Activated T-helper 2 cell treated with anti-CD3 and anti-CD28 coated beads, Interferon-gamma antibody, Interleukin-2, Interleukin-4, amounts not matched to agents 10 μg/mL and 5 μg/mL and 100 μg/mL, durations not matched to agents 14 hours and 24 hours and 36 hours (primary cell): ENCODE measurements around the gene MCF2L. TPM values are rescaled to one million over a fixed set of nuclear protein-coding genes. Genes with fewer than 3 reads are reported as not detected.
"Not testable (repeated sequence)": the region's sequence is repeated elsewhere in the genome, so short reads cannot be mapped to it uniquely, and the experiment has no call there.

Experiments used
- DNase-seq: peaks from one replicate; pipeline ENCODE4 v3.0.0; 2021; ENCODE audit warnings: low spot score
- H3K27ac Mint-ChIP-seq: one replicate; pipeline ENCODE4 v1.8.0; 2021; ENCODE audit warnings: mixed read lengths
- H3K27me3 Mint-ChIP-seq: one replicate; pipeline ENCODE4 v1.8.0; 2021; ENCODE audit warnings: low read depth, mixed read lengths
- H3K36me3 Mint-ChIP-seq: one replicate; pipeline ENCODE4 v1.8.0; 2021; ENCODE audit warnings: low read depth, mixed read lengths
- H3K4me1 Mint-ChIP-seq: one replicate; pipeline ENCODE4 v1.8.0; 2021; ENCODE audit warnings: low read depth, mixed read lengths
- H3K4me3 Mint-ChIP-seq: one replicate; pipeline ENCODE4 v1.8.0; 2021; ENCODE audit warnings: low read depth, mild to moderate bottlenecking, moderate library complexity, mixed read lengths
- H3K9me3 Mint-ChIP-seq: one replicate; pipeline ENCODE4 v1.8.0; 2021; ENCODE audit warnings: mixed read lengths
- intact Hi-C: fragments of 100-400 bp; cut with micrococcal nuclease; formaldehyde crosslinking; loops from one replicate; pipeline ENCODE4 v1.15.1; 2023
- total RNA-seq: library from RNA; stranded (reverse); gene quantifications from 2 replicates; pipeline ENCODE4 v1.2.3, GENCODE V29; 2022

MCF2L gene
- total RNA-seq, 1 donor from 2014 or later: 0.23 TPM

DNA sequence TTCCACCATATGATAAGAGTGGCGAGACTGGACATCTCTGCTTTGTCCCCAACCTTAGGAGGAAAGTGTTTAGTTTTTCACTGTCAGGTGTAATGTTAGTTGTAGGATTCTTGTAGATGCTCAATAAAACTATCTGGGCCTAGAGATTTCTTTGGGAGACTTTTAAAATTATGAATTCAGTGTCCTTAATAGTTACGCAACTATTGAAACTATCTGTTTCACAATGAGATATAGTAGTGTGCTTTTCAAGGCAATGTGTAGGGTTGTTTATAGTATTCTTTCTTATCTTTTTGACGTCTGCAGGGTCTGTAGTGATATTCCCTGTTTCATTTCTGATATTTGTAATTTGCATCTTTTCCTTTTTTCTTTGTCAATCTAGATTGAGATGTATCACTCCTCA lies 103.4 kb downstream of the MCF2L start:
- DNase-seq: no peak
- intact Hi-C loops: no loop called here
- Mint-ChIP-seq H3K9me3 (no peaks in the 10 kb centered on the region), H3K4me1 (no peaks in the 10 kb centered on the region), H3K27ac (no peak overlapping the region), H3K36me3 (no peaks in the 10 kb centered on the region), H3K27me3 (no peaks in the 10 kb centered on the region), H3K4me3 (no peak overlapping the region)

DNA sequence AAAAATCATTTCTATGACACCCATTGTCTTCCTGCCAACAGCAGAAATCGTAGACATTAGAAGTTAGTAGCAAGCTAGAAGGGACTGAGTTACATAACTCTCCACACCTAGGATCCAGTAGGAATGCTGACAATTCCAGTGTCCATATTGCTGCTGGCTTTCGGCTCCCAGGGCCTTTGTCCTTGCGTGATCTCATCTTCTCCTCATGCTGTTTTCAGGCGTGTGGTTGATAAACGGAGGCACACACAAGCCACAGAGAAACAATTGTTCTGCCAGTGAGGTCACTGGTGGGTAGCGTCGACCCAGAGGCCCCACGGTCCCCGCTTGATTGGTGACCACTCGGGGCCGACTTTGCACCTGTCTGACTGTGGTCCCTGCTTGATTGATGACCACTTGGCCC lies 104.9 kb downstream of the MCF2L start:
- DNase-seq: no peak
- H3K36me3 Mint-ChIP-seq: no peaks in the 10 kb centered on the region
- no peak overlapping the region for H3K4me3 Mint-ChIP-seq
- no peaks in the 10 kb centered on the region for H3K9me3 Mint-ChIP-seq
- intact Hi-C loops: no loop called here
- H3K27ac Mint-ChIP-seq: no peak overlapping the region
- H3K27me3 Mint-ChIP-seq: no peaks in the 10 kb centered on the region
- no peaks in the 10 kb centered on the region for H3K4me1 Mint-ChIP-seq

DNA sequence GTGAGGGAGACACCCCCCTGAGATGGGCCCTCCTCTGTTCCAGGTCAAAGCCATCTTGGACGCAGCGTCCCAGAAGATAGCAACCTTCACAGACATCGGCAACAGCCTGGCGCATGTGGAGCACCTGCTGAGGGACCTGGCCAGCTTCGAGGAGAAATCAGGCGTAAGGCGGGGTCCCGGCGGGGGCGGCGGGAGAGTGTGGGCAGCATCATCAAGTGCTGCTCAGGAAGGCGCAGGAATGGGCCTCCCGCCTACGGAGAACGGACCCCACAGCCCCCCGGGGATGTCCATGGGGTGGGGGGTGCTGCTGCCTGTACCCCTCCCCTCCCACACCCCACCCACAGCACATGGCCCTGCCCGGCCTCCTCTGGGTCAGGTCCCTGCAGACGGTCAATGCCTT lies 105.4 kb downstream of the MCF2L start:
- no peaks in the 10 kb centered on the region for H3K36me3 Mint-ChIP-seq
- H3K4me1 Mint-ChIP-seq: no peaks in the 10 kb centered on the region
- no peak overlapping the region for H3K27ac Mint-ChIP-seq
- no peaks in the 10 kb centered on the region for H3K9me3 Mint-ChIP-seq
- intact Hi-C loops: no loop called here
- H3K27me3 Mint-ChIP-seq: no peaks in the 10 kb centered on the region
- H3K4me3 Mint-ChIP-seq: no peak overlapping the region
- no peak for DNase-seq

DNA sequence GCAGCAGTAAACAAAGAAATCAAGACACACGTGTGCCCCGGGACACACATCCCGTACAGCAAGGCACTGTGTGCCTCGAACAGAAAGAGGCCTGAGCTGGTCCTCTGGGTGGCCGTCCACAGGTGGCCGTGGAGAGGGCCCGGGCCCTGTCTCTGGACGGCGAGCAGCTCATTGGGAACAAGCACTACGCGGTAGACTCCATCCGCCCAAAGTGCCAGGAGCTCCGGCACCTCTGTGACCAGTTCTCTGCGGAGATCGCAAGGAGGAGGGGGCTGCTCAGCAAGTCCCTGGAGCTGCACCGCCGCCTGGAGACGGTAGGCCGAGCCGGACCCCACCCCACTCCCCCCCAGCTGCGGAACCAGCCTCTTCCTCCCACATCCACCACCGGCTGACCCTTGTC lies 105.9 kb downstream of the MCF2L start:
- no peaks in the 10 kb centered on the region for H3K9me3 Mint-ChIP-seq
- no peaks in the 10 kb centered on the region for H3K4me1 Mint-ChIP-seq

DNA sequence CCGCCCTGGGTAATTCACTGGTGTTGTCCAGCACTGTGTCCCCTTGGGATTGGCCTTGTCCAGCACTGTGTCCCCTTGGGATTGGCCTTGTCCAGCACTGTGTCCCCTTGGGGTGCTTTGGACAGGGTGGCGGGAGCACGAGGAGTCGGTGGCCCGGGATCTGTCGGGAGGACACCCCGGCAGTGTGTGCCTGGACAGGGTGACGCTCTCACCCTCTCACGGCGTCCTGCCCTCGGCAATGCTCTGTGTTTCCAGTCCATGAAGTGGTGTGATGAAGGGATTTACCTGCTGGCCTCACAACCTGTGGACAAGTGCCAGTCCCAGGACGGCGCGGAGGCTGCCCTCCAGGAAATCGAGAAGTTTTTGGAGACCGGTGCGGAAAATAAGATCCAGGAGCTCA lies 106.7 kb downstream of the MCF2L start:
- H3K4me1 Mint-ChIP-seq: no peaks in the 10 kb centered on the region
- H3K36me3 Mint-ChIP-seq: no peaks in the 10 kb centered on the region
- H3K27ac Mint-ChIP-seq: no peak overlapping the region
- intact Hi-C loops: no loop called here
- no peaks in the 10 kb centered on the region for H3K9me3 Mint-ChIP-seq
- no peak for DNase-seq
- H3K27me3 Mint-ChIP-seq: no peaks in the 10 kb centered on the region
- no peak overlapping the region for H3K4me3 Mint-ChIP-seq

More for the DNA sequence above, 105.9 kb downstream of the MCF2L start:
- Mint-ChIP-seq H3K4me3 (no peak overlapping the region), H3K27ac (no peak overlapping the region), H3K36me3 (no peaks in the 10 kb centered on the region), H3K27me3 (no peaks in the 10 kb centered on the region)
- no peak for DNase-seq
- intact Hi-C loops: no loop called here

- no peak for DNase-seq
- Mint-ChIP-seq H3K4me3 (no peak overlapping the region), H3K9me3 (no peaks in the 10 kb centered on the region), H3K36me3 (no peaks in the 10 kb centered on the region), H3K27me3 (no peaks in the 10 kb centered on the region), H3K4me1 (no peaks in the 10 kb centered on the region), H3K27ac (no peak overlapping the region)
- intact Hi-C loops: no loop called here
Observed at GRCh38 chr13:113076681-113077401, 107.8 kb downstream of the MCF2L start.

DNA sequence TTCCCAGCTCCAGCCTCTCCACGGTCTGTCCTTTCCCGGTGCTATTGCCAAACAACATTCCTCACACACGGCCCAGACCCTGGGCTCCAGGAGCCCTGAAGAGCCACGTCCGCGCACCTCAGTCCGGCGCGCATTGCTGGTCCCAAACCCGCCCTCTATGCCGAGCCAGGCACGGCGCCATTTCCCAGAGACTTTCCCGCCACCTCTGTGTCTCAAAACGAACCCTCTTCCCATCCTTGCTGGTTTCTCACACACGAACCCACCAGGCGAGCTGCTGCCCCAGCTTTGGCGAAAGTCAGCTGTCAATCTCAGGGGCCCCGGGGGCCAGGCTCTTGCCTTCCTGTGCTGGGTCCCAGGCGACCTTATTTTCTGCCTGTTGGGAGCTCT lies 108.5 kb downstream of the MCF2L start:
- H3K9me3 Mint-ChIP-seq: no peaks in the 10 kb centered on the region
- no peak overlapping the region for H3K4me3 Mint-ChIP-seq
- DNase-seq: no peak
- no peaks in the 10 kb centered on the region for H3K4me1 Mint-ChIP-seq
- H3K36me3 Mint-ChIP-seq: no peaks in the 10 kb centered on the region
- no peak overlapping the region for H3K27ac Mint-ChIP-seq
- intact Hi-C loops: no loop called here
- H3K27me3 Mint-ChIP-seq: no peaks in the 10 kb centered on the region

- no peaks in the 10 kb centered on the region for H3K4me1 Mint-ChIP-seq
- H3K27me3 Mint-ChIP-seq: no peaks in the 10 kb centered on the region
- no peak overlapping the region for H3K4me3 Mint-ChIP-seq
- no peaks in the 10 kb centered on the region for H3K36me3 Mint-ChIP-seq
- H3K27ac Mint-ChIP-seq: no peak overlapping the region
- no peaks in the 10 kb centered on the region for H3K9me3 Mint-ChIP-seq
- intact Hi-C loops: no loop called here
- DNase-seq: no peak
Observed at GRCh38 chr13:113077953-113078901, 109.2 kb downstream of the MCF2L start.

- DNase-seq: no peak
- H3K27ac Mint-ChIP-seq: no peak overlapping the region
- H3K27me3 Mint-ChIP-seq: no peaks in the 10 kb centered on the region
Observed at GRCh38 chr13:113078902-113079780, 110.1 kb downstream of the MCF2L start.

GRCh38 chr13:113079781-113080080 lies 110.7 kb downstream of the MCF2L start:
- DNase-seq, H3K4me1 Mint-ChIP-seq, H3K4me3 Mint-ChIP-seq, H3K36me3 Mint-ChIP-seq, H3K9me3 Mint-ChIP-seq, intact Hi-C loops, H3K27ac Mint-ChIP-seq, H3K27me3 Mint-ChIP-seq: not testable (repeated sequence)

More at GRCh38 chr13:113078902-113079780, 110.1 kb downstream of the MCF2L start:
- H3K4me3 Mint-ChIP-seq: no peak overlapping the region
- H3K36me3 Mint-ChIP-seq: no peaks in the 10 kb centered on the region
- intact Hi-C loops: no loop called here
- H3K4me1 Mint-ChIP-seq: no peaks in the 10 kb centered on the region
- no peaks in the 10 kb centered on the region for H3K9me3 Mint-ChIP-seq

GRCh38 chr13:113080361-113080831 lies 111.4 kb downstream of the MCF2L start:
- H3K27ac Mint-ChIP-seq: no peak overlapping the region
- no peaks in the 10 kb centered on the region for H3K27me3 Mint-ChIP-seq
- H3K36me3 Mint-ChIP-seq: no peaks in the 10 kb centered on the region
- DNase-seq: no peak
- no peak overlapping the region for H3K4me3 Mint-ChIP-seq
- no peaks in the 10 kb centered on the region for H3K9me3 Mint-ChIP-seq
- intact Hi-C loops: no loop called here
- no peaks in the 10 kb centered on the region for H3K4me1 Mint-ChIP-seq

- Mint-ChIP-seq H3K27ac (no peak overlapping the region), H3K36me3 (no peaks in the 10 kb centered on the region), H3K4me3 (no peak overlapping the region), H3K27me3 (no peaks in the 10 kb centered on the region), H3K4me1 (no peaks in the 10 kb centered on the region), H3K9me3 (no peaks in the 10 kb centered on the region)
- intact Hi-C loops: no loop called here
- no peak for DNase-seq
Observed at GRCh38 chr13:113080901-113081521, 112.0 kb downstream of the MCF2L start.
